Nephron (organoid): ENCODE data around the gene ZFAND2A.

Source experiments
- H3K27ac Mint-ChIP-seq, 3 experiments: 2 replicates each; pipeline ENCODE4 v1.8.0; 2020; ENCODE audit warnings: mixed read lengths in 3 of 3, mild to moderate bottlenecking in 2 of 3, moderate library complexity in 1 of 3
- H3K27me3 Mint-ChIP-seq: 2 replicates; pipeline ENCODE4 v1.8.0; 2021; ENCODE audit warnings: low read depth, mild to moderate bottlenecking, moderate library complexity, mixed read lengths
- H3K36me3 Mint-ChIP-seq: 2 replicates; pipeline ENCODE4 v1.8.0; 2020; ENCODE audit warnings: low read depth, mixed read lengths
- H3K4me1 Mint-ChIP-seq: 2 replicates; pipeline ENCODE4 v1.8.0; 2020; ENCODE audit warnings: mixed read lengths
- H3K4me3 Mint-ChIP-seq, 3 experiments: 2 replicates each; pipeline ENCODE4 v1.8.0; 2020; ENCODE audit warnings: mild to moderate bottlenecking in 3 of 3, mixed read lengths in 3 of 3, moderate library complexity in 2 of 3
- H3K9me3 Mint-ChIP-seq: 2 replicates; pipeline ENCODE4 v1.8.0; 2020; ENCODE audit warnings: mixed read lengths
- TF ChIP-seq, protein P1 (sequence below), 3 experiments: fragments of 200-600 bp; sonication (generic); IDR thresholded peaks; one replicate each; pipeline ENCODE4 v1.5.0; 2021; ENCODE audit warnings: antibody characterized with exemption in 3 of 3; ENCODE audit not compliant: unreplicated experiment in 3 of 3

Gene ZFAND2A

GRCh38 chr7:1154172-1154739 lies 5.7 kb downstream of the ZFAND2A start:
- TF ChIP-seq, protein P1, sequence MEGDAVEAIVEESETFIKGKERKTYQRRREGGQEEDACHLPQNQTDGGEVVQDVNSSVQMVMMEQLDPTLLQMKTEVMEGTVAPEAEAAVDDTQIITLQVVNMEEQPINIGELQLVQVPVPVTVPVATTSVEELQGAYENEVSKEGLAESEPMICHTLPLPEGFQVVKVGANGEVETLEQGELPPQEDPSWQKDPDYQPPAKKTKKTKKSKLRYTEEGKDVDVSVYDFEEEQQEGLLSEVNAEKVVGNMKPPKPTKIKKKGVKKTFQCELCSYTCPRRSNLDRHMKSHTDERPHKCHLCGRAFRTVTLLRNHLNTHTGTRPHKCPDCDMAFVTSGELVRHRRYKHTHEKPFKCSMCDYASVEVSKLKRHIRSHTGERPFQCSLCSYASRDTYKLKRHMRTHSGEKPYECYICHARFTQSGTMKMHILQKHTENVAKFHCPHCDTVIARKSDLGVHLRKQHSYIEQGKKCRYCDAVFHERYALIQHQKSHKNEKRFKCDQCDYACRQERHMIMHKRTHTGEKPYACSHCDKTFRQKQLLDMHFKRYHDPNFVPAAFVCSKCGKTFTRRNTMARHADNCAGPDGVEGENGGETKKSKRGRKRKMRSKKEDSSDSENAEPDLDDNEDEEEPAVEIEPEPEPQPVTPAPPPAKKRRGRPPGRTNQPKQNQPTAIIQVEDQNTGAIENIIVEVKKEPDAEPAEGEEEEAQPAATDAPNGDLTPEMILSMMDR (IDR thresholded peaks at IDR 0.05; ENCODE audit: unreplicated experiment in 3 of 3), result no peak
- Mint-ChIP-seq H3K27me3 (no peaks in the 10 kb centered on the region), H3K4me3 (peak overlapping the region in 2 of 3 experiments; percentile 57 to 67), H3K36me3 (peaks cover 41% of the 10 kb centered on the region), H3K27ac (no peak overlapping the region), H3K9me3 (no peaks in the 10 kb centered on the region), H3K4me1 (peaks cover 12% of the 10 kb centered on the region)

- no peaks in the 10 kb centered on the region for H3K27me3 Mint-ChIP-seq
- H3K36me3 Mint-ChIP-seq, result peaks cover 41% of the 10 kb centered on the region
- H3K4me1 Mint-ChIP-seq, result no peaks in the 10 kb centered on the region
- TF ChIP-seq, protein P1 (IDR thresholded peaks at IDR 0.05; ENCODE audit: unreplicated experiment in 3 of 3), result no peak
- H3K9me3 Mint-ChIP-seq, result no peaks in the 10 kb centered on the region
- no peak overlapping the region for H3K27ac Mint-ChIP-seq
- no peak overlapping the region for H3K4me3 Mint-ChIP-seq
Observed at GRCh38 chr7:1152492-1152891, 7.5 kb downstream of the ZFAND2A start.

DNA sequence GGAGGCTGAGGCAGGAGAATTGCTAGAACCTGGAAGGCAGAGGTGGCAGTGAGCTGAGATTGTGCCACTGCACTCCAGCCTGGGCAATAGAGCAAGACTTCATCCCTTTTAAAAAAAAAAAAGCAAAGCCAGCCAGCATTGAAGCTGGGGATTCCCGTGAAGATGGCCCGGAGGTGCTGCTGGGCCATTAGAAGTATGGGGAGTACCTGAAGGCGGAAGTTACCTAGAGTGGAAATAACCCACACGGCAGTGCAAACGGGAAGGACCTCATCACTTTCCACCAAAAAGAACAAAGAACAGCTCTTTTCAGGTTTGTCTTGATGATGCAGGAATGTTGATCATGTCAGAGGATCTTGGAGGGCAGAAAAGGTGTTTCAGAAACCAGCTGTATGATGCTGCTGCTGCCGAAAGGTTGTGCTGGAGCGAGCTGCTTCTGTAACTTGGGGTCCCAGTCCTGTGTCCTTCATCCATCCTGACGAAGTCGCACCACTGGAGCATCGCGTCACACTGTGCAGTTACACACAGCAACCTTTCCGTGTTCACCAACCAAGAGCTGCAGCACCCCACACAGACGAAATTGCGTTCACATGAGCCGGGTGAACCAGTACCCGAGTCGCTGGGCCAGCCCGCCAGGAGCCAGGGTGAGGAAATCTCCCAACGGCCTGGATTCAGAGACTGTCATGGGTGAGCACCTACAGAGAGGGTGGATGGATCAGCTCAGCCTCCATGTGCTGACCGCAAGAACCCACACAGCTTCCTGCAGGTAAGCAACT lies 8.2 kb downstream of the ZFAND2A start:
- Mint-ChIP-seq H3K9me3 (no peaks in the 10 kb centered on the region), H3K36me3 (peaks cover 36% of the 10 kb centered on the region), H3K4me1 (no peaks in the 10 kb centered on the region), H3K27ac (no peak overlapping the region), H3K27me3 (no peaks in the 10 kb centered on the region), H3K4me3 (no peak overlapping the region)
- TF ChIP-seq, protein P1 (IDR thresholded peaks at IDR 0.05; ENCODE audit: unreplicated experiment in 3 of 3), result no peak

GRCh38 chr7:1151156-1151555 lies 8.8 kb downstream of the ZFAND2A start:
- Mint-ChIP-seq H3K27ac (no peak overlapping the region), H3K27me3 (no peaks in the 10 kb centered on the region), H3K4me3 (no peak overlapping the region), H3K4me1 (no peaks in the 10 kb centered on the region), H3K36me3 (peaks cover 36% of the 10 kb centered on the region), H3K9me3 (no peaks in the 10 kb centered on the region)
- TF ChIP-seq, protein P1 (IDR thresholded peaks at IDR 0.05; ENCODE audit: unreplicated experiment in 3 of 3), result no peak

GRCh38 chr7:1150400-1151002 lies 9.5 kb downstream of the ZFAND2A start:
- Mint-ChIP-seq H3K36me3 (peaks cover 35% of the 10 kb centered on the region), H3K4me3 (no peak overlapping the region)
- TF ChIP-seq, protein P1 (IDR thresholded peaks at IDR 0.05; ENCODE audit: unreplicated experiment in 3 of 3), result no peak

More at GRCh38 chr7:1150400-1151002, 9.5 kb downstream of the ZFAND2A start:
- no peaks in the 10 kb centered on the region for H3K9me3 Mint-ChIP-seq
- H3K27me3 Mint-ChIP-seq, result no peaks in the 10 kb centered on the region
- no peak overlapping the region for H3K27ac Mint-ChIP-seq
- H3K4me1 Mint-ChIP-seq, result no peaks in the 10 kb centered on the region
